ENCODE data around the gene C2CD5. TPM values are rescaled to one million over a fixed set of nuclear protein-coding genes. Genes with fewer than 3 reads are reported as not detected.
A peak's percentile ranks its signal among the peaks of the same experiment; 100 is the strongest.
"Not testable (repeated sequence)": the region's sequence is repeated elsewhere in the genome, so short reads cannot be mapped to it uniquely, and the experiment has no call there.

The C2CD5 gene
- total RNA-seq, 1 experiment from 2014 or later = 12.6 TPM

DNA sequence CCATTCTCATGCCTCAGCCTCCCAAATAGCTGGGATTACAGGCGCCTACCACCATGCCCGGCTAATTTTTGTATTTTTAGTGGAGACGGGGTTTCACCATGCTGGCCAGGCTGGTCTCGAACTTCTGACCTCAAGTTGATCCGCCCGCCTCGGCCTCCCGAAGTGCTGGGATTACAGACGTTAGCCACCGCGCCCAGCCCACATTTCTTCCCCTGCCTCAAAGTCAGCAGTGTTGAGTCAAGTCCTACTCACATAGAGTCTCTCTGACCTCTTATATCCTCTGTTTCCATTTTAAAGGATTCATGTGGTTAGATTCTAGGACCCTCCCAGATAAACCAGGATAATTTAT, 100.1 kb downstream of the C2CD5 start:
- H3K9me3 ChIP-seq (replicated peaks); H3K4me1 ChIP-seq (replicated peaks); H3K27ac ChIP-seq; H3K4me3 ChIP-seq; H3K27me3 ChIP-seq (replicated peaks); DNase-seq (ENCODE audit: low read depth in 1 of 2, low spot score in 2 of 2); H3K36me3 ChIP-seq: not testable (repeated sequence)

- DNase-seq (ENCODE audit: low read depth in 1 of 2, low spot score in 2 of 2) = peak; percentile 25 to 51
- Histone ChIP-seq H3K4me3 (no peak overlapping the region), H3K27me3 (replicated peaks) (0 out of 2 replicates have a peak, but pooled peaks cover 3% of the 10 kb centered on the region), H3K27ac (no peak overlapping the region), H3K4me1 (replicated peaks) (no peaks in the 10 kb centered on the region), H3K9me3 (replicated peaks) (no peaks in the 10 kb centered on the region), H3K36me3 (no peaks in the 10 kb centered on the region)
Measured at GRCh38 chr12:22443379-22444316, 100.7 kb downstream of the C2CD5 start.

- no peaks in the 10 kb centered on the region for H3K36me3 ChIP-seq
- no peak for DNase-seq (ENCODE audit: low read depth in 1 of 2, low spot score in 2 of 2)
- H3K27me3 ChIP-seq (replicated peaks) = no peaks in the 10 kb centered on the region
- no peaks in the 10 kb centered on the region for H3K4me1 ChIP-seq (replicated peaks)
- H3K9me3 ChIP-seq (replicated peaks) = no peaks in the 10 kb centered on the region
- H3K4me3 ChIP-seq = no peak overlapping the region
- no peak overlapping the region for H3K27ac ChIP-seq
Measured at GRCh38 chr12:22437031-22437806, 107.1 kb downstream of the C2CD5 start.

DNA sequence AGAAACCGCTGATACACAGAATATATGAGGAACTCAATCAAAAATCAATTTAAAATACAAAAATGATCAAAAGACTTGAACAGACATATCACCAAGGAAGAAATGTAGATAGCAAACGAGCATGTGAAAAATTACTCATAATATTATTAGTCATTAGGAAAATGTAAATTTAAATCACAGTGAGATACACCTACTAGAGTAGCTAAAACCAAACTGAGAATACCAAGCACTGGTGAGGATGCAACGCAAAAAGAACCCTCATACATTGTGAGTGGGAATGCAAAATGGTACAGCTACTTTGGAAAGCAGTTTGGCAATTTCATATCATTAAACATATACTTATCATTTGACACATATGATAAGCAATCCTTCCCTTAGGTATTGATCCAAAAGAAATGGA, 108.8 kb downstream of the C2CD5 start:
- no peaks in the 10 kb centered on the region for H3K27me3 ChIP-seq (replicated peaks)
- H3K4me1 ChIP-seq (replicated peaks) = no peaks in the 10 kb centered on the region
- H3K4me3 ChIP-seq = no peak overlapping the region
- no peak for DNase-seq (ENCODE audit: low read depth in 1 of 2, low spot score in 2 of 2)
- no peaks in the 10 kb centered on the region for H3K36me3 ChIP-seq
- no peak overlapping the region for H3K27ac ChIP-seq
- H3K9me3 ChIP-seq (replicated peaks) = no peaks in the 10 kb centered on the region

DNA sequence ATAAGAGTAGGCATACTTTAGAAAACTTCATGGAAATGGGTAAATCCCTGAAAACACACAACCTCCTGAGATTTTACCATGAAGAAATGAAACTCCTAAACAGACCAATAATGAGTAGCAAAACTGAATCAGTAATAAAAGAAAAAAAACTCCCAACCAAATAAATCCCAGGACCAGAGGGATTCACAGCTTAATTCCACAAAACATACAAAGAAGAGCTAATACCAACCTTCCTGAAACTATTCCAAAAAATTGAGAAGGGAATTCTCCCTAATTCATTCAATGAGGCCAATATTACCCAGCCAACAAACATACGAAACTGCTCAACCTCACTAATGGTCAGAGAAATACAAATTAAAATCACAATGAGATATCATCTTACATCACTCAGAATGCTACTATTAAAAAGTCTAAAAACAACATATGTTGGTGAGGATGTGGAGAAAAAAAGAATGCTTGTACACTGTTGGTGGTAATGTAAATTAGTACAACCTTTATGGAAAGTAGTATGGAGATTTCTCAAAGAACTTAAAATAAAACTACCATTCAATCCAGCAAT, 112.6 kb downstream of the C2CD5 start:
- Histone ChIP-seq H3K9me3 (replicated peaks) (no peaks in the 10 kb centered on the region), H3K36me3 (no peaks in the 10 kb centered on the region), H3K4me1 (replicated peaks) (no peaks in the 10 kb centered on the region), H3K4me3 (no peak overlapping the region), H3K27me3 (replicated peaks) (no peaks in the 10 kb centered on the region), H3K27ac (no peak overlapping the region)
- no peak for DNase-seq (ENCODE audit: low read depth in 1 of 2, low spot score in 2 of 2)

DNA sequence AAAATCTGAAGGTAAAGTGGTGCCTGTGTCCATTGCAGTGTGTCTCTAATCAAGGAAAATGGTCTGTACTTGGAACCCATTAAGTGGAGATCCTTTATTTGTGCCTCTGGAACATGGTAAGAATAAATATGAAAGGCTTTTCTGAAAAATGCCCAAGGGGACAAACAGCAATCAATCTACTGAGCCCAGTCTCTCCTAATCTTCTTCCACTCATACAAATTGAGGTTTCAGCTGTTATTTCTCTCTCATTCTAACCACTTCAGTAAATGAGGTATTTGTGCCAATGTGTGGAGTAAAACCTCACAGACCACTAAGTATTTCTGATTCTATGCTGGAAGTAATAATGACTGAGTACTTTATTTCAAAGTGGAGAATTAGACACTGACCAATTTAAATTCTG, 127.5 kb downstream of the C2CD5 start:
- Histone ChIP-seq H3K36me3 (no peaks in the 10 kb centered on the region), H3K27me3 (replicated peaks) (no peaks in the 10 kb centered on the region), H3K4me3 (no peak overlapping the region), H3K4me1 (replicated peaks) (no peaks in the 10 kb centered on the region), H3K9me3 (replicated peaks) (no peaks in the 10 kb centered on the region), H3K27ac (no peak overlapping the region)
- no peak for DNase-seq (ENCODE audit: low read depth in 1 of 2, low spot score in 2 of 2)

DNA sequence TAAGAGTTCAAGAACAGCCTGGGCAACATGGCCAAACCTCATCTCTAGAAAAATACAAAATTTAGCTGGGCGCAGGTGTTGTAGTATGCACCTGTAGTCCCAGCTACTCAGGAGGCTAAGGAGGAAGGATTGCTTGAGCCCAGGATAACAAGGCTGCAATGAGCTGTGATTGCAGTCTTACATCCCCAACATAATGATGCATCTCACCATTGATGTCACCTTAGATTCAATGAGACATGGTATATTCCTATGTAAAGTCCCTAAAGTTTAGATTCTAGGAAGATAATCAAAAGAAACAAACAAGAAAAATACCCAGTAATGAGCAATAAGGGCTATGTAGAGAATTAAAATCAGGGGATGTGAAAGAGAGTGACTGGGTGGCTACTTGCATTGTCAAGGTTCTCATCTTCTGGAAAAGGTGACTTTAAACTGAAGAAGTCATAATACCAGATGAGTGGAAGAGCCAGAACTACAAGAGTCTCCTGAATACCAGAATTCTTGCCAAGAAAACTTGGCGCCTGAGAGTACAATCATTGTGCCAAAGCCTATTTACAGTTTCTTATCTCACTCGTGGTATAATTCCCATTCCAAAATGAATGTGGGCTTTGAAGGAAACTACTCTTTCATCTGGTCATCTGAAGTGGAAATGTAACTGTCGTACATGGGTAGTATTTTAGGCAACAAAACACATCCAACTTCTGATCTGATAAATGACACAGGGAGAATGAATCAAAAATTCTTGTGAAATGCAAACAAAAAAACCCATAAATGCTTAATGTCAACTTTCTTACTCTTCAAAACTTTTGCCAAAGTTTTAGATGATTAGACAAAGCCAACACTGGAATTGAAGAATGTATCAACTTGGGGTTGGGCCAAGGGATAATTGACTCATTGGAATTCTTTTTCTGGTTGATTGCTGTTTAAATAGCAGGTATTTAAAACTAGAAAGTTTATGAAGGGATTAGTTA, 128.7 kb downstream of the C2CD5 start:
- H3K27ac ChIP-seq = no peak overlapping the region
- DNase-seq (ENCODE audit: low read depth in 1 of 2, low spot score in 2 of 2) = no peak
- H3K4me1 ChIP-seq (replicated peaks) = no peaks in the 10 kb centered on the region
- H3K36me3 ChIP-seq = no peaks in the 10 kb centered on the region
- H3K9me3 ChIP-seq (replicated peaks) = no peaks in the 10 kb centered on the region
- H3K27me3 ChIP-seq (replicated peaks) = no peaks in the 10 kb centered on the region
- no peak overlapping the region for H3K4me3 ChIP-seq

GRCh38 chr12:22414742-22415141, 129.6 kb downstream of the C2CD5 start:
- no peak for DNase-seq (ENCODE audit: low read depth in 1 of 2, low spot score in 2 of 2)
- H3K4me1 ChIP-seq (replicated peaks) = no peaks in the 10 kb centered on the region
- H3K9me3 ChIP-seq (replicated peaks) = no peaks in the 10 kb centered on the region
- no peaks in the 10 kb centered on the region for H3K27me3 ChIP-seq (replicated peaks)
- no peak overlapping the region for H3K4me3 ChIP-seq
- no peak overlapping the region for H3K27ac ChIP-seq
- H3K36me3 ChIP-seq = no peaks in the 10 kb centered on the region

DNA sequence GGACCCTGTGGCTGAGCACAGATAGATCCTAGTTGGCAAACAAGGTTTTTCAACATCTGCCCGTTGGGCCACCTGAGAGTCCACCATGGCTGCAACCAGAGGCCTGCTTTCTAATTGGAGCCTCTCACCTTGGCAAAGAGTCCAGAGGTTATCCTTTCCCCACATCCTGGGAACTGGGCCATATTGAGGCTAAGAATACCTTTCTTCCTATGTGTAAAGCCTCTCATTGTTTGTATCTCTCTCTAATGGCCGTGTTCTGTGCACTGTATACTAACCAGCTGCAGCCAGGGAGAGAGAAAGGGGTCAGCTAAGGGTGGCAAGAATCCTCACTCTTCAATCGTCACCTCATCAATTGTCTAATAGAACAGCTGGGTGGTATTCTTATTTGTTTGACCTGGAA, 130.8 kb downstream of the C2CD5 start:
- Histone ChIP-seq H3K9me3 (replicated peaks) (no peaks in the 10 kb centered on the region), H3K4me1 (replicated peaks) (no peaks in the 10 kb centered on the region), H3K27me3 (replicated peaks) (no peaks in the 10 kb centered on the region), H3K4me3 (no peak overlapping the region), H3K27ac (no peak overlapping the region), H3K36me3 (no peaks in the 10 kb centered on the region)
- DNase-seq (ENCODE audit: low read depth in 1 of 2, low spot score in 2 of 2) = no peak

GRCh38 chr12:22412581-22412980, 131.8 kb downstream of the C2CD5 start:
- H3K4me3 ChIP-seq = no peak overlapping the region
- H3K27ac ChIP-seq = no peak overlapping the region
- H3K27me3 ChIP-seq (replicated peaks) = no peaks in the 10 kb centered on the region
- H3K9me3 ChIP-seq (replicated peaks) = no peaks in the 10 kb centered on the region
- DNase-seq (ENCODE audit: low read depth in 1 of 2, low spot score in 2 of 2) = no peak
- H3K4me1 ChIP-seq (replicated peaks) = no peaks in the 10 kb centered on the region
- no peaks in the 10 kb centered on the region for H3K36me3 ChIP-seq

DNA sequence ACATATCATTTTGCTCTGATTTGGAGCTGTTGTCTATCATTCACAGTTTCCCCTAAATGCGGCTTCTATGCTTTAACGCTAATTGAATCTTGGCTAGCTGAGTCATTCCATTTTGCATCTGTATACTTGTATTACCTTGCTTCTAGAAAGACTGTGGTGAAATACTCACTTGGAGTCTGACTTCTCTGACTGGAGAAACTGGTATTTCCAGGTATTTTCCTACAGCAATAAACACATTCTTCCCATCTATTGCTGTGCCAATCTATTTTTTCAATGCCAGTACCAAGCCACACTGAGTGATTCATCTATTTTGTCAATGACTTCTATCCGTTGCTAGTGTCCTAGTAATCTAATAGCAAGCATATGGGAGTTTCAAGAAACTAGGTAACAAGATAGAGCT, 133.9 kb downstream of the C2CD5 start:
- no peak overlapping the region for H3K4me3 ChIP-seq
- no peaks in the 10 kb centered on the region for H3K9me3 ChIP-seq (replicated peaks)
- H3K27me3 ChIP-seq (replicated peaks) = no peaks in the 10 kb centered on the region
- no peaks in the 10 kb centered on the region for H3K4me1 ChIP-seq (replicated peaks)
- no peaks in the 10 kb centered on the region for H3K36me3 ChIP-seq
- DNase-seq (ENCODE audit: low read depth in 1 of 2, low spot score in 2 of 2) = no peak
- no peak overlapping the region for H3K27ac ChIP-seq

DNA sequence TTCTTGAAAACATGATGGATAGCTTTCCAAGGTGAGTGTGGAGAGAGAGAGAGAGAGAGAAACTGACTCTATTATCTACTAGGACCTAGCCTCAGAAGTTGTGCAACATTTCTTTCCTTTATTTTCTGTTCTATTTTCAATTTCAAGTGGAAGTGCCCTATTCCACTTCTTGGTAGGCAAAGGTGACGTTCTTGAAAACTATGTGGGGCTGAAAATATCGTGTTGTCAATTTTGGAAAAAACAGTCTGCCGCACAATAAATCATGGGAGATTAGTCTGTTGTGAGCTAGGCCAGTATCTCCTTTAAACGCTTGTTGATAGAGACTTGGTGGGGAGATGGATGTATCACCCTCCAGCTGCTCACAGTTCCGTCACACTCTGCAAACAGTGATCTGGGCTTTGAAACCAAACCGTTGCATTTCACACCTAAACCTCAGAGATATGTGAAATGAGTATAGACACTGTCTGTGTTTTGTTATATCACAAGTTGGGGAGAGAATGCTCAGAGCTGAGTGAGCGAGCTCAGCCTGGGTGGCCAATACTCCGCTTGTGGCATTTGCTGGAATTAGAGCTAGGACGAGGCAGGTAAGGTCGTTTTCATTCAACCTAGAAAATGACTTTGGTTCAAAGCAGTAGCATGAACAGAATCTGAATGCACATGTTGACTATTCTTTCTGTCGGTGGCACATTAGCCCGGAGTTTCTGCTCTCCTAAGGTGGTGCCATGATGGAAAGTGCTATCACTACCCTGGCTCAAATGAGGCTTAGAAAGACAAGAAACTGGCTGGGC, 134.8 kb downstream of the C2CD5 start:
- Histone ChIP-seq H3K9me3 (replicated peaks) (no peaks in the 10 kb centered on the region), H3K27ac (no peak overlapping the region), H3K4me3 (no peak overlapping the region), H3K36me3 (no peaks in the 10 kb centered on the region), H3K4me1 (replicated peaks) (no peaks in the 10 kb centered on the region), H3K27me3 (replicated peaks) (no peaks in the 10 kb centered on the region)
- DNase-seq (ENCODE audit: low read depth in 1 of 2, low spot score in 2 of 2) = no peak

Measured in SJSA1 (cell line).